Fibroblast of lung (primary cell): ENCODE measurements around the gene ANKS1B.

Source experiments
- EZH2 ChIP-seq: IDR thresholded peaks from 2 replicates; pipeline ENCODE4 v1.5.1; 2012; ENCODE audit warnings: low read length, control low read depth, mild to moderate bottlenecking; ENCODE audit errors: missing control alignments
- TF ChIP-seq, protein P1 (sequence below), 2 donors: IDR thresholded peaks in 1 of 2; conservative IDR thresholded peaks in 1 of 2; 1 replicate in 1 of 2; 2 replicates in 1 of 2; pipeline ENCODE4 v1.5.1; 2011 to 2012; ENCODE audit warnings: low read length in 2 of 2, control low read depth in 1 of 2, inconsistent platforms in 1 of 2, low read depth in 1 of 2, mild to moderate bottlenecking in 1 of 2

DNA sequence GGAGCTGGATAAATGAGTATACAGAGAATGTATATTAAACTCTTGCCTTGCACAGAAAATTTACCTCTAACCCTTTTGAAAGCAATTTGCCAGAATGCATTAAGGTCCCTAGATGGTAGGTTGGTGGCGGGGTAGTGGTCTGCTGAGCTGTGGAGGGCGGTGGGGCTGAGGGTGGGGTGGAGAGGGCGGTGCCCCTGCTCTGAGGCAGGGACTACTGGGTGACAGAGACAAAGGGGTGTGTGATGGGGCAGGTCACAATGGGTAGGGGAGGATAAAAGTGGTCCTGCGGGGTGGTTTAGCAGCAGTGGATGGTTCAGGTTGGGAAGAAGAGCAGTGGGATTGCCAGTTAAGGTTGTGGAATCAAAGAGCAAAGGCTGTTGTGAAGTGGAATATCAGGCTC, 337.3 kb downstream of the ANKS1B start, which contains the start of gene GARIN6:
- TF ChIP-seq, protein P1, sequence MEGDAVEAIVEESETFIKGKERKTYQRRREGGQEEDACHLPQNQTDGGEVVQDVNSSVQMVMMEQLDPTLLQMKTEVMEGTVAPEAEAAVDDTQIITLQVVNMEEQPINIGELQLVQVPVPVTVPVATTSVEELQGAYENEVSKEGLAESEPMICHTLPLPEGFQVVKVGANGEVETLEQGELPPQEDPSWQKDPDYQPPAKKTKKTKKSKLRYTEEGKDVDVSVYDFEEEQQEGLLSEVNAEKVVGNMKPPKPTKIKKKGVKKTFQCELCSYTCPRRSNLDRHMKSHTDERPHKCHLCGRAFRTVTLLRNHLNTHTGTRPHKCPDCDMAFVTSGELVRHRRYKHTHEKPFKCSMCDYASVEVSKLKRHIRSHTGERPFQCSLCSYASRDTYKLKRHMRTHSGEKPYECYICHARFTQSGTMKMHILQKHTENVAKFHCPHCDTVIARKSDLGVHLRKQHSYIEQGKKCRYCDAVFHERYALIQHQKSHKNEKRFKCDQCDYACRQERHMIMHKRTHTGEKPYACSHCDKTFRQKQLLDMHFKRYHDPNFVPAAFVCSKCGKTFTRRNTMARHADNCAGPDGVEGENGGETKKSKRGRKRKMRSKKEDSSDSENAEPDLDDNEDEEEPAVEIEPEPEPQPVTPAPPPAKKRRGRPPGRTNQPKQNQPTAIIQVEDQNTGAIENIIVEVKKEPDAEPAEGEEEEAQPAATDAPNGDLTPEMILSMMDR (conservative IDR thresholded peaks at IDR 0.05 in 1 of 2, IDR thresholded peaks at IDR 0.05 in 1 of 2; ENCODE audit: low read depth in 1 of 2, low read length in 2 of 2) = no peak
- TF ChIP-seq EZH2 = no peak
